Left forelimb (tissue), 1 donor: ENCODE data around the gene SGCD.

Experiments
- DNase-seq: peaks from one replicate; pipeline ENCODE4 v3.0.0-alpha.2; 2018; ENCODE audit warnings: low spot score

Gene SGCD

DNA sequence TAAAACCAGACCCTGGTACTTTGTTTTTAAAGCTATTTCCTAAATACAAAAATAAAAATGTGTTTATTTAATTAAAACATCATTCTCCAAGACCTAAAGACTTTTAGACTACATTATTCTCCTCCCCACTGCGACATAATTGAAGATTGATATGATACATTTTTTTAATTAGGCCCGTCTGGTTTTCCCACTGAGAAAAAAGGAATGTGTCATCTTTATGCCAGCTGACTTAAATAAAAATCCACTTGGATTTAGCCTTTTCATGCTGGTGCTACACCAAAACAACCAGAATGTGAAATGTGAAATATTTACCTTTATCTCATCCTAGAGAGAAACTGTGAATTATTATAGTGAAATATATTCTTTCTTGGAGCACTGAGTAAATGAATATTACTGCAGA, 367.6 kb downstream of the SGCD start:
- DNase-seq: no peak

GRCh38 chr5:156695774-156696173, 368.8 kb downstream of the SGCD start:
- DNase-seq: no peak

GRCh38 chr5:156698323-156698722, 371.4 kb downstream of the SGCD start:
- DNase-seq: no peak

- no peak for DNase-seq
Observed at GRCh38 chr5:156699147-156699546, 372.2 kb downstream of the SGCD start.

- no peak for DNase-seq
Observed at GRCh38 chr5:156704139-156704538, 377.2 kb downstream of the SGCD start.

- no peak for DNase-seq
Observed at GRCh38 chr5:156706631-156707030, 379.7 kb downstream of the SGCD start.

- DNase-seq: no peak
Observed at GRCh38 chr5:156707750-156708149, 380.8 kb downstream of the SGCD start.

GRCh38 chr5:156715287-156715686, 388.3 kb downstream of the SGCD start:
- no peak for DNase-seq

- DNase-seq: no peak
Observed at GRCh38 chr5:156716591-156717380, 389.8 kb downstream of the SGCD start.

GRCh38 chr5:156718985-156719384, 392.0 kb downstream of the SGCD start:
- DNase-seq: no peak

DNA sequence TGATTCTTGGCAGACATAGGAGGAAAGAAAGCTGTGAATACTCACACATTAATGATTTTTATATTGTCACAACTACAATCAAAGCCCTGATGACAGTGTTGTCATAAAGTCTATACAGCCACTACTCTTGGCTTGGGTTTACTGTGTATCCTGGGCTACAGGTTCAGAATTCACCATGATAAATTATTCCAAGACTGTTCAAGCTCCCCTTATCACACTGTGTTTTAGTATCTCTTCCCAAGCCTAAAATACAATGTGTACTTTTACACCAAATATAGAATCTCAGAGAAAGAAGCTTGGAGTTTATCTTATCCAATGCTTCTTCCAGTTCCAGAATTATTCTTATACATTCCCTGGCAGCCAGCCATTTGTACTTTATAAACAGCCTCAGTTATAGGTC, 395.4 kb downstream of the SGCD start:
- no peak for DNase-seq

GRCh38 chr5:156735477-156735876, 408.5 kb downstream of the SGCD start:
- DNase-seq: no peak

DNA sequence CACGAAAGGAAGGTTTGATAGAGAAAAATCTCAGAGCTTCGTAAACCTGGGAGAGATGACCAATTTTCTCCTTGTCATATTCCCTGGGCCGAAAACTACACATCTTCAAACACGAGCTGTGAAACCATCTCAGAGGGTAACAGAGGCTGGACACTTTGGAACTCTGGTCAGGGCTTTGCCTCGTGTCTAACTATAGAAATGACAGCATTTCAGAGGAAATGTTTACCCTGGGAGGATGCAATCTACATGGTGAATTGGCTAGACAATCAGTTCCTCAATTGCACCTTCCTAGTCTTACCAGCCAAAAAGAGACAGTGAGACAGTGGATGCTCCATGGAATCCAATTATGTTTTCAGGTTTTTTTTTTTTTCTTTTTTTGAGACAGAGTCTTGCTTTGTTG, 414.6 kb downstream of the SGCD start:
- DNase-seq: no peak

DNA sequence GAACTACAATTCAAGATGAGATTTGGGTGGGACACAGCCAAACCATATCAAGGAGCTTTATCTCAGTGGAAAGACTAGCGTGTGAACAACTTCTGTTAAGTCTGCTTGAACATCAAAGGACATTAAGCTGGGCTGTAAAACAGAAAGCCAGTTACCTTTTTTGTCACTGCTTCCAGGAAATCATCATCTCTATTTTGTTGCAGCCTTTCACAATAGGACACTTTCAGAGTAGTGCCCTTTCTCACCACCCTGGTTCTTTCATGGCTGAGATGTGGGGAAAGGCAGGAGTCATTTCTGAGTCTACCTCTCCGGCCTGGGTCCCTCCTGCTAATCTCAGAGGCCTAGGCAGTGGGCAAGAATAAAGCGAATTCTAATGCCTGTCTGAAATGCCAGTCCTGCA, 426.9 kb downstream of the SGCD start:
- no peak for DNase-seq

- no peak for DNase-seq
Observed at GRCh38 chr5:156755421-156756087, 428.6 kb downstream of the SGCD start.

- no peak for DNase-seq
Observed at GRCh38 chr5:156758011-156758791, 431.2 kb downstream of the SGCD start.

- DNase-seq: no peak
Observed at GRCh38 chr5:156759156-156759555, 432.2 kb downstream of the SGCD start.

DNA sequence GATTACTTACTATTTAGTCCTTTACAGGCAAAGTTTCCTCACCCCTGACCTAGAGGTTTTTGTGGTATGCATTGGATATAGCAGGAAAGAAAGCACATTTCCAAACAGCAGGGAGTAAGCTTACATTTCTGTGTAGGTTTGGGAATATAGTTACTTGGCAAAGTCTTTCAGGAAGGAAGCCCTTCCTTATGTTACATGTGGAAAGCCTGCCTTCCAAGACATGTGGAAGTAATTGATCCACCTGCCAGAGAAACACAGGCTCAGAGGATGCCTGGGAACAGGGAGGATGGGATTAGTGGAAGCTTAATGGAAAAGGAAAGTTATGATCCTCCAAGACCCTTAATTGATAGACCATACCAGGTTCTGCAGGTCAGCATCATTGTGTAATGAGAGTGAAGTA, 435.8 kb downstream of the SGCD start:
- DNase-seq: no peak

DNA sequence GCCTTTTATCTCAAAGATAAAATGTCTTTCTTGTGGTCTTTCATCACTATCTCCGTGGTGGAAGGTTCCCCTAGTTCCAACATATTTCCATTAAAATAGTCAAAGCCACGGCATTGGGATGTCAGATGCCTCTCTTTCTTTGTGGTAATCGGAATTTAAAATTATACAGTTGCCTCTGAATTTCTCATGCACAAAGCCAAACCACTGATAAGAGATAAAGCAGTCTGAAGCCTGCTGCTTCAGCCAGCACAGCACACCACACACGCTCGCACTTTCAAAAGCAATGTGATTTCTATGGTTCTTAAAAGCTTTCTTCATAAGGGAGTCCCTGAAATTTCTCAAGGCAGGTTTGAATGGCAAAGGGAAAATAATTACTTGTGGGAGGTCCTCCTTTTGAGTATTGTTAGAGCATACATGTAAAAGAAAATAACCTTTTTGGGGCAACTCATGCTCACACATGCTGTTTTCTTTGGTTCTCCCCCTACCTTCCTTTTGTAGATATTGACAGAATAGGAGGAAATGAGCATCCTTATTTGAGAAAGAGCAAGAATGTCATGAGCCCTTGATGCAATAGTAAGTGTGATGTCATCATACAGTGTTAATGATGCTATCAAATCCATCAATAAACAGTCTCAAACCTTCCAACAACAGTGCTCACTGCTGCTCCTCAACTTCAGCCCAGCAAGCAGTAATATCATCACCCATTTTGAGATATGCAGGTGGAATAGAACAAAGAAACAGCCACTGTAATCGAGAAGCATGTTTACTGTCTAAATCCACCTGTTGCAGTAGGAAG, 437.4 kb downstream of the SGCD start:
- no peak for DNase-seq

DNA sequence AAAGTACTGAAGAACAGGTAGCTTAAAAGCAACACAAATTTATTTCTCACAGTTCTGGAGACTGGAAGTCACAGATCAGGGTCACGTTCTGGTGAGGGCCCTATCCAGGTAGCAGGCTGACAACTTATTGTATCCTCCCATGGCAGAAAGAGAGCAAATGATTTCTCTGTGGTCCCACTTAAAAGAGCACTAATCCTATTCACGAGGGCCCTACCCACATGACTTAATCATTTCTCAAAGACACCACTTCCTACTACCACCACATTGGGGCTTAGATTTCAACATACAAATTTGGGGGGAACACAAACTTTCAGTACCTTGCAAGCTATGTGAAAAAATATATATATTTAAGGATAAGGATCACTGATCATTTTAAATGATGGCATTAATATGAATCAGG, 447.3 kb downstream of the SGCD start:
- DNase-seq: no peak

- no peak for DNase-seq
Observed at GRCh38 chr5:156778139-156778706, 451.3 kb downstream of the SGCD start.

- no peak for DNase-seq
Observed at GRCh38 chr5:156778752-156779151, 451.8 kb downstream of the SGCD start.
